ENCODE data around the gene MRGPRF.
"Not testable (repeated sequence)": the region's sequence is repeated elsewhere in the genome, so short reads cannot be mapped to it uniquely, and the experiment has no call there.

The MRGPRF gene

DNA sequence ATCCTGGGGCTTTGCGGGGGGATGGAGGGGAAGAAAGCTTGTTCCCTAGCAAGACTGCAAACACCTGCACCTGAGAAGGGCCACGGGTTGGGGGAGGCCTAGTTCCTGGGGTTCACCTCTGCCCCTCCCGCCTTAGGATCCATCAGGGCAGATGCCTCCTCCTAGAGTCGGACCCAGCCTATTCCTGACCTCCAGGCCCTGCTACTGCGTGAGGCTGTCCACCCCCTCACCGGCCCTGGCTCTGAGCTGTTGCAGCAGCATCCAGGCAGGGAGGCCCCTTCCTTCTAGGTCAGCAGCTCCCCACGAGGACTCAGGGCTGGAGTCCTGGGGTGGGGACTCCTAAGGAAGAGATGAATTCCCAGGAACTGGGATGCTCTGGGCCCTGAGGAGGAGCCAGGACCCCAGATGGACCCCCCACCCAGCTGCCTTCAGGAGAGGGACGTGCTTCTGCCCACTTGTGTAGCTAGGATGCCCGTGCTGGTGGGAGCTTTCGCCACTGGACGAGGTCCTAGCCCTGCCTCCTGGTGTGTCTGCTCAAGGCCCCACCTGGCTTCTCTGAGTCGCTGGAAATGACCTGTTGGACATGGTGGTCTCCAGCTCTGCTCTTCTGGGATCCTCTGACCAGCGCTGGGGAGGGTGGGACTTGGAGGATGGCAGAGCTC is 10.3 kb downstream of the MRGPRF start:
- no peak for DNase-seq

DNA sequence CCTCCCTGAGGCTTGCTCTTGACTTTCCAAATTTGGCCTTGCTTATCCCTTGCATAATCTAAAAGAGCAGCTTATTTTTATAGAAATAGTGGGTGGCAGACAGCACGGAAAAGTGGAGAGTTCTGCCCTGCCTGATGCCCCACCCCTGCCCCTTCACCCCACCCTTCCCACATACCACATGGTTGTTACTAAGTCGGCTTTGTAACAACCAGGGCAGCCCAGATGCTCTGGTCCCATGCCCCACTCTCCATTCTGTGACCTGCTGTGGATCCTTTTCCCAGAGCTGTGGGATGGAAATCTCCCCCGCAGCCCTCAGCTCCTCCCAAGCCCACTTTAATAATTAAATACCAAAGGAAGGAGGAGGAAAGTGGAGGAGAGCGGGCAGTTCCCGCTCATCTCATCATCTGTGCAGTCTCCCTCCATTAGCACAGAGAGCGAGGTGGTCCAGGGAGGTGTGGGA is 10.9 kb downstream of the MRGPRF start:
- no peak for DNase-seq

DNA sequence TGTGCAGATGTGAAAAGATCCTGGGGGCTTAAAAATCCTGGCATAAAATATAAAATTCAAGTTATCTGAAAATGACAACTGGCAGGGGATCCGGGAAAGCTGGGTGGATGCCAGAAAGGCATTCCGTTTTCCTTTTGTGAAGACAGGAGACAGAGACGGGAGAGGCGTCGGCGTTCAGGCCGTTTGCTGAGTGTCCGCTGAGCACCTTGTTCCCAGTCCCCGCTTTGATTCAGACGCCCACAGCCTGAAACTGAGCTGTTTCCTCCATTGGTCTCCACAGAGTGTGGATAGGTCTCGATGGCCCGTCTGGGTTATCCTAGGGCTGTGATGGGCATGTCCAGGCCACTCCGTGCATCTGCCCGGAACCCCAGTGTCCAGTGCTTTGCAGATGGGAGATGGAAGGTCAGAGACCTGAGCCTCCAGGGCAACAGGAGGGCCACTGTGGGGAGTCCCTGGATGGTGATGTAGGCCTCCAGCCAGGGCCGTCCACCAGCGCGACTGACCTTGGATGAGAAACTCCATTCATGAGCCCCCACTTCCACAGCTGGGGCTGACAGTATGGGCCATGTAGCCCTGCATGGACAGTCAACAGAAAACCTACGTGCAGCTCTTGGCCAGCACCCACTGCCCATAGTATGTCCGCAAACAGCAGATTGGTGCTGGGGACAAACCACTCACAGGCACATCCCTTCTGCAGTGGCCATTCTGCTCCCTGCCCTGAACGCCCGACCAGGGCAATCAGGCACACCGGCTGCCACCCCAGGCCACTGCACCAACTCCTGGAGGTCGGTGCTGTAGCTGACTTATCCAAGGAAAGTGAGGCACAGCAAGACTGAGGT is 11.6 kb downstream of the MRGPRF start:
- no peak for DNase-seq

DNA sequence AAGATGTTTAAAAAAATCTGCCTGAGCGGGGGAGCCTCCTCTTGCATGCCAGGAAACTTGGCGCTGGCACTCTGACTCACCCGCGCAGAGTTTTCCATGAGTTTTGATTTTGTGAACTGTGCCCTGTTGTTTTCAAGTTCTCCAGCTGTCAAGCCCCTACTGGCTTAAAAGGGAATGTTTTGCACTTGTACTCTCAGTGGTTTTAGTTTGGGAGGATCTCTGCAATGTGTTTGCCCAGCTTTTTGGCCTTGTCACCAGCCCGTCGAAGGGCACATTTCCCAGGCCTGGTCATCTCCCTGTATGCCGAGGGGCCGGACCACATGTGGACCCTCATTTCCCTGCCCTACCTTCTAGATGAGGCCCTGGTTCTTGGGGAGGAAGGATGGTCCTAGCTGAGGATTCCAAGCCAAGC is 12.2 kb downstream of the MRGPRF start:
- peak in 1 of 14 donors; percentile 21 for DNase-seq

DNA sequence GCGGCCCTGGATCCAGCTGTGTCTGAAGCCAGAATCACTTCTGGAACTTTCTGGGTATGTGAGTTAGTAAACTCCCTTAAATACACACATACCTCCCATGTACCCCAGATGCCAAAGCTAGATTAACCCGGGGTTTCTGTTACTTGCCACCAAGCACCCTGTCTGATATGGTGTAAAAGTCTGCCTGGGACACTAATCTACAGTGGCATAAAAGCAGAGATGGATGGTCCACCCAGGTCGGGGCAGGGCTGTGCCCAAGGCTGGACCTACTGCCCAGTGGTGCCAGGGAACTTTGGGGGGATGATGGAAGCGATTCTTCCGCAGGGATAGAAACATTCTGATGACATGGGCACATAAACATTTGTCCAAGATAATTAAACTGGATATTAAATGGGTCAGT is 12.7 kb downstream of the MRGPRF start:
- no peak for DNase-seq

DNA sequence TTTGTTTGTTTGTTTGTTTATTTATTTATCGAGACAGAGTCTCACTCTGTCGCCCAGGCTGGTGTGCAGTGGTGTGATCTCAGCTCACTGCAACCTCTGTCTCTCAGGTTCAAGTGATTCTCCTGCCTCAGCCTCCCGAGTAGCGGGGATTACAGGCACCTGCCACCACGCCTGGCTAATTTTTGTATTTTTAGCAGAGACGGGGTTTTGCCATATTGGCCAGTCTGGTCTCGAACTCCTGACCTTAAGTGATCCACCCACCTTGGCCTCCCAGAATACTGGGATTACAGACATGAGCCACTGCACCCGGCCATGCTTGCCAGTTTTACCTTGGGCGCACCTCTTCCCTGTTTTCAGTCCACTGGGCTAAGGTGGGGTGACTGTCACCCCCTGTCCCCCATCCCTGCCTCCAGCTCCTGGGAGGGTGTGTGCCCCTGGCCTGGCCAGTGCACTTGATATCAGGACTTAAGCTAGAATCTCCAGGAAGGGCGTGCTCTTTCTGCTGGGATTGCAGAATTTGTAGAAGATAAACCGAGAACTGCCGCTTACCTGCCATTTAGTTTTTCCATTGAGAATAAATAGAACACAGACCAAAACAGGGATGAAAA is 13.2 kb downstream of the MRGPRF start:
- DNase-seq, result not testable (repeated sequence)

DNA sequence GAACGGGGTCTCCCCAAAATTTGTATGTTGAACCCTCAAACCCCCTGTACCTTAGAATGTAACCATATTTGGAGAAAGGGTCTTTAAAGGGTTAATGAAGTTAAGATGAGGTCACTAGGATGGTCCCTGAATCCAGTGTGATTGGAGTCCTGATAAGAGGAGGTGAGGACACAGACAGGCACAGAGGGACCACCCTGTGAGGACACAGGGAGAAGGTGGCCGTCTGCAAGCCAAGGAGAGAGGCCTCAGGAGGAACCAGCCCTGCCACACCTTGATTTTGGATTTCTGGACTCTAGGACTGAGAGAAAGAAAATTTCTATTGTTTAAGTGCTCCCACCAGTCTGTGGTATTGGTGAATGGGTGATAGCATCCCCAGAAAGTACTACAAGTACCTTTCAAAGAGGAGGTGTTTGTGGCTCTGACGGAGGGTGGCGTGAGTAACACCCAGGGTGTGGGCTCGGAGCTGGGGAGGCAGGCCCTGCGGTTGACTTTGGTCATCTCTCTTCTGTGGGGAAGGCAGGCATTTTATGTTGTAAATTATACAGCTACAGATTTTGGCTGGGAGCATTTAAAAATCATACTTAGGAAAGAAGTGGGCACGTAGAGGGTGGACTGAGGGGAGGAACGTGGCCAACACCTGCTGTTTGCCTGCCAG is 13.8 kb downstream of the MRGPRF start:
- DNase-seq, result no peak

DNA sequence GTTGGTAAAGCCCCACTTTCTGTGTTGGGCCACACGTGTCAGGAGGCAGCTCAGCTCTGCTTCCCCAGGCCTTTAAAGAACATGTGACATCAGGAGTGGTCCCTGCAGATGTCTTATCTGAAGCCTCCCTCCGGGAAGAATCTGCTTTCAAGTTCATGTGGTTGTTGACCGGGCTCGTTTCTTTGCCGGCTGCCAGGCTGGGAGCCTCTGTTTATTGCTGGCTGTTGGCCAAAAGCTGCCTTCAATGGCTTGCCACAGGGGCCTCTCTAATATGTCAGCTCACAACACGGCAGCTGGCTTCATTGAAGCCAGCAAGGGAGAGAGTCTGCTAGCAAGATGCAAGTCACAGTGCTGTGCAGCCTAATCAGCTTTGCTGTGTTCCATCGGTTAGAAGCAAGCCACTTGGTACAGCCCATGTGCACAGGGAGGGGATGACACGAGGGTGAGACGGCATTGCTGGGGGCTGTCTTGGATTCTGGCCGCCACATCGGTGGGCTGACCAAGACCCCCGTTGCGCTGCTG is 14.6 kb downstream of the MRGPRF start:
- peak in 3 of 14 donors; percentile 13 to 46 (median 15) for DNase-seq

DNA sequence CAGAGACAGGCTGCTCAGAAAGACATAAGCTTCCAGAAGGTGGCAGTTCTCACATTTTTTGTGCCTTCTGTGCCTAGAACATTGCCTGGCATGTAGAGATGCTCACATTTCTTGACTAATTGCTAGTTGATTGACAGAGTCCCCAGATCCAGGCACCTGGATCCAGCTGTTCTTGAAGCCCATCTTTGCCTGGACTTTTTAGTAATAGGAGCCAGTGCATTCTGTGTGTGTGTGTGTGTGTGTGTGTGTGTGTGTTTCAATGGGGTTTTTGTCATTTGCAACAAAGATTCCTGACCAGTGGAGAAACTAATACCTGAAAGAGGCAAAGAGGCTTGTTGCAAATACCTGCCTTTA is 15.1 kb downstream of the MRGPRF start:
- DNase-seq, result no peak

DNA sequence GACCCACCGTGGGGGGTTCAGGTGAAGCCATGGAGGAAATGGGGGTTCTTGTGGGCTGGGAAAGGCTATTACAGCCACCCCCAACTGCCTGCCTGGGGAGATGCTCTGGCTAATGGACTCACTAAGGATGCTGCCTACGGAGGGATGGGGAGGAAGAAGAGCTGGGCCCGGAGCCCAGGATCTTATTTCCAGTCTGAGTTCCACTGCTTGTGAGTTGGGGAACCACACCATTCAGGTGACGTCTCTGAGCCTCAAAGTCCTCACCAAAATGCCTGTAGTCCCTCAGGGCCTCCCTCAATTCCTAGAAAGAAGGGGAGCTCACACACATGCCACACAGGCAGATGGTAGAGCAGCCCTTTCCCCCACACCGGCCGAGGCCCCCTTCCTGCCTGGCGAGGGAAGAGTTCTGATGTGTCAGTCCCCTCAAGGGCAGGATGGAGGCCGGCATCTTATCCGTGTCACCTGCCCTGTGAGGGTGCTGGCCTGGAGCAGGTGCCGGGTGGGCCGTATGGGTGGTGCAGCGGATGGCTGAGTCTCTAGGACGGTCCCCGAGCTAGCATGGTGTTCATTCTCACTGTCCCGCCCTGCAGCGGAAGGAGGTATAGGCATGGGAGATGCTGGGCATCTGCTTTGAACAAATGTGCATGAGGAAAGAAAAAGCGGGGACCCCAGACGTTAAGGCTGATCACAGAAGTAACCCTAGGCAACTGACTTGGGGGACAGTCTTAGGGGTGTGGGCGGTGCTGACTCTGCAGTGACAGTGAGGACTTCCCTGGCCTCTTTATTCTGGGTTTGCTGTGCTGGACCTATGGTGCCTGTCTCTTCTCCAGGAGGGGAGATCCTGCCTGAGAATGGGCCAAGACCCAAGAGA is 15.7 kb downstream of the MRGPRF start:
- DNase-seq, result no peak

DNA sequence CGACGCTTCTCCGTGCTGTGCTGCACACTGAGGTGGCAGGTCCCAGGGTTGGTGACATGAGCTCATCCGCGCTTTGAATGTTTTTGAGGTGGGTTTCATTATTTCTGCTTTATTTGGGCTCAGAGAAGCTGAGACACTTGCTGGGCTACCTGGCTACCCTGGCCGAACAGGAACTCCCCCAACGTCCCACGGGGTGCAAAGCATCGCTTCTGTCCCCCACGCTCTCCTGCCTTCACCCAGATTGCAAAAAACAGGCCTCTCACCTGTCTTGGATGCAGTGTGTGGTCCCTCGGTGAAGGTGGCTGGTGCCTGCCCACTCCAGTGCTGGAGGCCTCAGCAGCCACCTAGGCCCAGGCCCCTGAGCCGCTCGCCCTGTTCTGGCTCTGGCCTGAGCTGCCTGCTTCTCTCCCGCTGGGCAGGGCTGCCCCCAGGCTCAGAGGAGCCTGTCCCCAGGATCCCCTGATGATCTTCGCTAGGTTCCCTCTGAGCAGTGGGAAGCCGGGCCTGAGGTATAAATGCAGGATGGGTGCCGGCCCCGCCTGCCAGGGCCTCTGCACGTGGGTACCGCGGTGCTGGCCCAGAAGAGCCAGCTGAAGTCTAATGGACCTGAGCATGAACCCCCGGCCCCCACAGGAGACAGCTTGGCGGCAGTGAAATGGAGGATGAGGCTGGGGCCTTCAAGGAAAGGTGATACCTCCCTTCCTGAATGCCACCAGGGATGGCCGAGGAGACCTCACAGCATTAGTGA is 16.5 kb downstream of the MRGPRF start:
- no peak for DNase-seq

DNA sequence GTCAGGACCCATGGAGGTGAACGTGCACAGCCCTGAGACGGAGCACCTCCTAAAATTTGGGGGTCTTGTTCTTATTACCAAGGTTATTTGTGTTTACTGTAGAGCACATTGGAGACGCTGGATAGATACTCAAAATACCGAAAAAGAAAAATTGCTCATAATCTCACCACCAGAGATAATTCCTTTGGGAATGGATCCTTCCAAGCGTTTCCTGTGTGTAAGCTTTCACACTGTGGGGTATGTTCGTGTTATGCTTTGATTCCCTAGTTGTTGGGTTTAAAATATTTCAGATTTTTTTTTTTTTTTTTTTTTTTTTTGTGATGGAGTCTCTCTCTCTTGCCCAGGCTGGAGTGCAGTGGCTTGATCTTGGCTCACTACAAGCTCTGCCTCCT is 18.2 kb downstream of the MRGPRF start:
- DNase-seq, result no peak

DNA sequence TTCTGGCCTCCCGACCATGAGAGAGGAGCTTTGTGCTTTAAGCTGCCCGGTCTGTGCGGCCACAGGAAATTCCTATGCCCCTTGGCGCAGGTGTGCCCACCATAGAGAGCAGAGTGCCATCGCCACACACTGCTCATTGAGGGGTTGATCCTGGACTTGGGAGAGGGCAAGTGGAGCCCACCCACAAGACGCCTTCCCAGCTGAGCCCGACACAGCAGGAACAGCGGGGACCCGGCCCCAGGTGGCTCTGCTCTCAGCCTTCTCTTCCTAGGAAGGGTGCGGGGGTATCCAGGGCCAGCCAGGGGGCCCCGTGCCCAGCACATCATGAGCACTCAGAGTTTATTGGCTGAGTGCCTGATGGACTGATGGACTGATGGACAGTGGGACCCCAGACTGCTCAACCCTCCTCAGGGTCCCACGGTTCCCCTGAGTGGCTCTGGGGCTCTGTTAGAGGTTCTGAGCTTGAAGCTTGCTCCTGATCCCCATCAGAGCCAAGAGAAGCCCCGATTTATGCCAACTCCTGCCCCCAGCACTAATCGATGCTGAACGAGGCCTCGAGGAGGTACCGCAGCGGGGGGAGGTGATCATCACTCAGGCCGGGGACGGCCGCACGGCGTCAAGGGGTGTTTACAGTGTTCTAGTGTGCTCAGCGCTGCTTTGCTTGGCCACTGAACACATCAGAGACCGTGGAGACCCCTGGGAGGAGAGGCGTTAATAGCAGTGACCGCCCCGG is 18.7 kb downstream of the MRGPRF start:
- DNase-seq, result no peak

DNA sequence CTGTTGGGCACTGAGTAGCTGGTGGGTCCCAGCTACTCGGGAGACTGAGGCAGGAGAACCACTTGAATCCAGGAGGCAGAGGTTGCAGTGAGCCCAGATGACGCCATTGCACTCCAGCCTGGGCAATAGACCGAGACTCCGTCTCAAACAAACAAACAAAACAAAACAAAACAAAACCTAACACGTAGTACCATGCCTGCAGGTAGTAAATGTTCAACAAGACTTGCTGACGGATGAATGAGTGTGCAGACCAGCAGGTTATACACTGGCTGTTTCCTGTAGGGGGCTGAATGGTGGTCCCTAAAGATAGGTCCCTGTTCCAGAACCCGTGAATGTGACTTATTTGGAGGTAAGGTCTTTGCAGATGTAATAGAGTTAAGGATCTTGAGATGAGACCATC is 19.5 kb downstream of the MRGPRF start:
- DNase-seq, result no peak

DNA sequence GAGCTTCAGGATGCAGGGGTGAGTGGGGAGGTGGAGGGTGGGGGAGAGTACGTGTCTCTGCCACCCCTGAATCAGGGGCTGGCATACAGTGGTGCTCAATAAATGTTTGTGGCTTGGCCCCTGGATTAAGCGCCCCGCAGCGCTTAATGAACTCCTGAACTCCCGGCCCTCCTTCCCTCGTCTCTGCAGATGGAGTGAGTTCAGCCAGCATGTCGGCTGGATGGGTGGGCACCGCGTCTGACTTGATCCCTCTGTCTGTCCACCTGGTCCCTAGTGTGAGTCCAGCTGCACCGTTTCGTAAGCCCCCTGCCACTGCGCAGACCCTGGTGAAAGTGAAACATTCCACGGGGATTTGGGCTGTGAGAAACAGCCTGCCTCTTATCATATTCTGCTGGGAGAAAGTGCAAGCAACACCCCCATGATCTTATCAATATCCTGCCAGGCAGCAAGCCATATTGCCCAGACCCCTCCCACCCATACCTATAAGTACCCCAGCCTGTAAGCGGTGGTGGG is 20.2 kb downstream of the MRGPRF start:
- DNase-seq, result no peak

DNA sequence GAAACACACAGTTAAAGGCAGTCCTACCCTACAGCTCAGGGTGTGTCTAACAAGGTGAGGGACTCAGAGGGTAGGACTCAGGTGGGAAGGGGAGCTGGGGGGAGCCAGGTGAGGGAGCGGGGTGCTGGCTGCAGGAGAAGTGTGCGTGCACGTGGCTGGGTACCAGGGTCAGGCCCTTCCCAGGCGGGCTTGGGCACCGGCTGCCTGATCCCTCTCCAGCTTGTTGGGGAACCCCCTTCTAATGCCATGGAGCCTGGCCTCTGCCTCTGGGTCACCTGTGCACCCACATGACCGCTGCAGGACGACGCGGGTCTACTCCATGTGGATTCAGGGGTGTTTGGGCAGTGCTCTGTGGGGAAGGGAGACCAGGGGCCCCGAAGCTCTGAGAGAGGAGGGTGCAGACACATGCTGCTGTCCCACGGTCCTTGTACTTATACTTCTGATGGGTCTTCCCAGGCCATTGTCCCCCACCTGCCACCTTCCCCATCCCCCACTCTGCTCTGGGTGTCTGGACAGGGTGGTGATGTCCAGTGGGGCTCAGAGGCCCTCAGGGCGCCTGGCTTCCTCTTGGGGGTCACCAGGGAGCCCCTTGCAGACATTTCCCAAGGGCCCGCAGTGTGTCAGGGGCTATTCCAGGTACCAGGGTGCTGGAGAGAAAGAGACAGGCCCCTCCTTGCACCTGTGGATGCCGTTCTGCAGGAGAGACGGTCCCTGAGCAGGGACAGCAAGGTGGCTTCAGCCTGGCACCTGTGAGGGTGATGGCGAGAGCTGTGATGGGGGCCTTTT is 21.9 kb downstream of the MRGPRF start:
- no peak for DNase-seq

DNA sequence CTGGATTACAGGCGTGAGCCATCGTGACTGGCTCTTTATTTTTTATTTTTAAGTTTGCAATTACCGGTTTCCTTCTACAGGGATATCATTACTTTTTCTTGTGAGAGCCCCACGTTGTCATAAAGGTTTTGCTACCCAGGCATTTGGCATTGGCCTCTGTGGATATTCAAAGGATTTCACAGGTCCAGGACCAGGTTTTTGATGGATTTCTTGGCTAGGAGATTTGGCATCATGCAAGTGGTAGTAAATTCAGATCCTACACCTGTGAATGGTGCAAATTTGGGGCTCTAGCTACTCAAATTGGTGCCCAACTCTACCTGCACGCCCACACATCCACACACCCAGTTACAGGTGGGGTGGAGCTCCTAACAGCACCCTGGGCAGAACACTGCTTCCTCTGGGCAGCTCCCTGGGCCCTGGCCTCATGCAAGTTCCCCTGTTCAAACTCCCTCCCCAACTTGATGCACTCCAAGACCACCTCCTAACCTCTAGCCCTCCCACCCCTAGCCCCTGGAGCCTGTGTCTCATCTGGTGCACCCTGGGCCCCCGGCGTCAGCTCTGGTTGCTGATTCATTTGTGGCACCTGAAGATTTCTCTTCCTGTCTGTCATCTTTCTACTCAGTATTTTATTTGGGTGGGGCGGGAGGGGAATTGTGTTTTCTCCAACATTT is 23.0 kb downstream of the MRGPRF start:
- peak in 1 of 14 donors; percentile 66 for DNase-seq

DNA sequence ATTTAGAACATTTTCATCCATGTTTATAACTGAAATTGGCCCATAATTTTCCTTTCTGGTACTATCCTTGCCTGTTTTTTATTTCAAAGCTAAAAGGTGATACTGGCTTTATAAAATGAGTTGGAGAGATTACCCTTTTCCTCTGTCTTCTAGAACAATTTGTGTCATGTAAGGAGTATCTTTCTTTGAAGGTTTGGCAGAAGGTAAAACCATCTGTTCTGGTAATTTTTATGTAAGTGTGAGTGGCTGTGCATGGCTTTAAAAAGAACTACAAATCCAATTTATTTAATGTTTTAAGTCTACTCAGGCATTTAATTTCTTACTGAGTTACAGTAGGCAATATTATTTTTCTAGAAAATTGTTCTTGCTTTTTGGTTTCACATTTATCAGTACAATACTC is 24.6 kb downstream of the MRGPRF start:
- peak in 1 of 14 donors; percentile 87 for DNase-seq

DNA sequence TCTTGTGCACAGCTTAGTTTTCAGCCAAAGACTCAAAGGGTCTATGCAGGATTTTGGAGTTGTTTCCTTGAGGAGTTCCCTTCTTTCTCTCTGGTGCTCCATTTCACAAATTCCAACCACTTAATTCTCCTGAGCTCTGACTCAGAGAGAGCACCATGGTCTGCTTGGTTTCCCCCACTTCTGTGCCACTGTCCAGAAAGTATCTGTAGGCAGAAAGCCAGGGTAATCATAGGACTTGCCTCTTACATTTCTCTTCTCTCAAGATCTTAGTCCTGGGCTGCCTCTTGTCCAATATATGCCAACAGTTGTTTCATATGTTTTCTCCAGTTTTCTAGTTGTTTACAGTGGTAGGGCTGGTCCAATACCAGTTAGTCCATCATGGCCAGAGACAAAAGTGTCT is 25.8 kb downstream of the MRGPRF start:
- no peak for DNase-seq

All from C1 segment of cervical spinal cord (tissue), 14 donors.